Measurements from ENCODE around the gene GALNT18.

The GALNT18 gene

DNA sequence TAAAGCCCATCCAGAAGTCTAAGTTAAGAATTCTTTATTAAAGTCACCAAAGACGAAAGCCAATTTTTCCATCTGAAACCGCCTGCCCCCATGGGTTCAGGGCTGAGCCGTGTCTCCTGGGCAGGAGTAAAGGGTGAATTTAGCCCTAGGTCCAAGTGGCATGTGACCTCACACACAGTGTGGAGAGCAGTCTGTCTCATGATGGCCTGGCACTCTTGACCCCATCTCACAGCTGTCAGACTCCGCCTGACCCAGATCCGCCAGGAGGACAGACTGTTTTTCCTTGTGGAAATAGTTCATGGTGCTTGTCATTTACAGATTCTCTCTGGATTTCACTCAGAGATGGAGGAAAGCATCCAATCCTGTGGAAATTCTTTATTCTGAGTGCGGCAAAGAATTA, 109.7 kb downstream of the GALNT18 start:
- TF ChIP-seq, protein P1, sequence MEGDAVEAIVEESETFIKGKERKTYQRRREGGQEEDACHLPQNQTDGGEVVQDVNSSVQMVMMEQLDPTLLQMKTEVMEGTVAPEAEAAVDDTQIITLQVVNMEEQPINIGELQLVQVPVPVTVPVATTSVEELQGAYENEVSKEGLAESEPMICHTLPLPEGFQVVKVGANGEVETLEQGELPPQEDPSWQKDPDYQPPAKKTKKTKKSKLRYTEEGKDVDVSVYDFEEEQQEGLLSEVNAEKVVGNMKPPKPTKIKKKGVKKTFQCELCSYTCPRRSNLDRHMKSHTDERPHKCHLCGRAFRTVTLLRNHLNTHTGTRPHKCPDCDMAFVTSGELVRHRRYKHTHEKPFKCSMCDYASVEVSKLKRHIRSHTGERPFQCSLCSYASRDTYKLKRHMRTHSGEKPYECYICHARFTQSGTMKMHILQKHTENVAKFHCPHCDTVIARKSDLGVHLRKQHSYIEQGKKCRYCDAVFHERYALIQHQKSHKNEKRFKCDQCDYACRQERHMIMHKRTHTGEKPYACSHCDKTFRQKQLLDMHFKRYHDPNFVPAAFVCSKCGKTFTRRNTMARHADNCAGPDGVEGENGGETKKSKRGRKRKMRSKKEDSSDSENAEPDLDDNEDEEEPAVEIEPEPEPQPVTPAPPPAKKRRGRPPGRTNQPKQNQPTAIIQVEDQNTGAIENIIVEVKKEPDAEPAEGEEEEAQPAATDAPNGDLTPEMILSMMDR (IDR thresholded peaks at IDR 0.05; ENCODE audit: low read depth, low read length): no peak
- no peak for DNase-seq (ENCODE audit: extremely low read depth, low read depth)

DNA sequence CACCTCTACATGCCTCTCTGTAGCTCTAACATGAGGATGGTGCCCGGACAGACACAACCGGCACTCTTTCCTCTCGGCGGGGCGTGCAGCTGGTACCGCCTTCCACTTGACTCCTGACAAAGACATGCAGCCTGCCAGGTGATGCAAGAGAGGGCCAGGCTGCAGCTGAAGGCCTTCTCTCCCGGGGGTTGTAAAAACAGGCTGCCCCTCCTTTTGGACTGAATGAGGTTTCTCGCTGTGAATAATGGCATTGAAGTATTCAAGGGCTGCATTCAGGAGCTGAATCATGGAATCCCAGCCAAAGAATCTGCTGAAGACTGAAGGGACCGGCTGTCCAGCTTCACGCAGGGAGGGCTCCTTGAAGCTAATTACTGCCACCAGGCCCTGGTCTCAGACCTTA, 110.9 kb downstream of the GALNT18 start:
- TF ChIP-seq, protein P1 (IDR thresholded peaks at IDR 0.05; ENCODE audit: low read depth, low read length): no peak
- no peak for DNase-seq (ENCODE audit: extremely low read depth, low read depth)

DNA sequence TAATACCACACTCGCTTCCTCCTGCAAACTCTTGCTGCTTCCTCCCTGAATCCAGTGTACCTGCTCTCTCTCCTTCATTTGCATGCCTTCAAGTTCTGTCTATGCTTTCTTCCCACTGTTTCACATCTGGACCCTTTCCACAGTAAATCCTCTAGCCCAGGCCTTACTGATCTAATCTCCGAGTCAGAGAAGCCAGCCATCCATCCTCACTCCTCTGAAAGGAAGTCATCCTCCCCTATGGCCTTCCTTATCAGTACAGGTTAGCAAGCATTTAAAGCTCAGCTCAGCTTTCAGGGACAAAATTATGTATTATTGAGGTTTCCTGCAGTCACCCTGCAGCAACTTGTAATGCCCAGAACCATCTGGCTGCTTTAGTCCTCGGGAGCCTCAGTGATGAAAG, 116.1 kb downstream of the GALNT18 start:
- TF ChIP-seq, protein P1 (IDR thresholded peaks at IDR 0.05; ENCODE audit: low read depth, low read length): no peak
- no peak for DNase-seq (ENCODE audit: extremely low read depth, low read depth)

DNA sequence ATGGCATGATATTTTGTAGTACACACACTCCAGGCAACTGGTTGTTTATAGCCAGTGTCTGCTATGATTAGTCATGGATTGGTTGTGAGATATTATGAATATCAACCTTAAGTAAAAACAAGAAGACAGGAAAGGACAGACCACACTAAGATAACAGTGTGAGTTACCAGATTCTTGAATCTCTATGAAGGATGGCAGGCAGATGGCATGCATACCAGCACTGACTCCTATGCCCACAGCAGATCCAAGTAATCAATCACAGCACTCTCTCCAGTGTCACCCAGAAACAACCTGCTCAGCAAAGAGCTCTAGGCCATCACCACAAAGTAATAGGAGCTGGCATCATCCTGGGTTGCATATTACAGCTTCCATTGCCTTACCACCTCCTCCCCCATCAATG, 116.6 kb downstream of the GALNT18 start:
- TF ChIP-seq, protein P1 (IDR thresholded peaks at IDR 0.05; ENCODE audit: low read depth, low read length): no peak
- no peak for DNase-seq (ENCODE audit: extremely low read depth, low read depth)

DNA sequence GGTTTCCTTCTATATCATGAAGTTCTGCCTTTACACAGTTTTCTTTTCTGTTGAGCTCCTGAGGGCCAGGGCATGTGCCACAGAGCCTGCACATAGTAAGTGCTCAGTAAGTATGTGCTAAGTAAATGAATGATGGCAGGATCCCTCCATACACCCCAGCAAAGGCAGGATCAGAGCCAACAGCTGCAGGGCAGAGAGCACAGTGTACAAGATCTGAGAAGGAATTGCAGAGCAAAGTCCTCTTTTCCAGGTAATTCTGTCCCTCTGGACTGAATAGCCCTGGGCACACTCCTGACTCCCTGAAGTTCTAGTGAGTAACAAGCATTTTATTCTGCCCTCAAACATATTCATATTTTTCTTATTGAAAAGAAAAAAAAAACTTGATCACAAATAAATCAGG, 117.7 kb downstream of the GALNT18 start:
- TF ChIP-seq, protein P1 (IDR thresholded peaks at IDR 0.05; ENCODE audit: low read depth, low read length): no peak
- no peak for DNase-seq (ENCODE audit: extremely low read depth, low read depth)

DNA sequence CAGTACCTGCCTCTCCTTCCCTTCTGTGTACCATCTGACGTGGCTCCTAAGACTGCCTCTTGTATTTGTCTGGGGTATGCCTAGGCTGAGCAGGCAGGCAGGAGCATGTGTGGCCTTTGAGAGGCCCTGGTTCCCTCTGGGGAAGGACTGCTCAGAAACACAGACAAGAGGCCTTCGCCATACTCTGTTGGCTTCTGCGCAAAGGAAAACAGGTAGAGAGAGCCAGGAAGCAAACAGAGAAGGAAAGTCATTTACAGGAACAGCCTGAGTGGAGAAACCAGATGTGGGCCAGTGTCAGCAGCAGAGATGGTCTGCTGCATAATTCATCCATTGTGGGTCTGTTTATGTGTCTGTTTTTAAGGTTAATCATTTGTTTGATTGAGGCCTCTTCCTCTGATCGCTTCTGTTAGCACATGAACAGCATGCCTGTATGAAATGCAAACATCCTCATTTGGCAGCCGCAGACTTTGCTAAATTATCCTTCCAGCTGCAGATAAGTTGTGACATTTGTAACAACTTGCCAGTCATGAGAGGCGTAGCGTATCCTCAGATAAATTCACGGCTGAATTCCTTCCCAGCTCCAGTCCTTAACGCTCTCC, 119.4 kb downstream of the GALNT18 start:
- TF ChIP-seq, protein P1 (IDR thresholded peaks at IDR 0.05; ENCODE audit: low read depth, low read length): no peak
- DNase-seq (ENCODE audit: extremely low read depth, low read depth): no peak

DNA sequence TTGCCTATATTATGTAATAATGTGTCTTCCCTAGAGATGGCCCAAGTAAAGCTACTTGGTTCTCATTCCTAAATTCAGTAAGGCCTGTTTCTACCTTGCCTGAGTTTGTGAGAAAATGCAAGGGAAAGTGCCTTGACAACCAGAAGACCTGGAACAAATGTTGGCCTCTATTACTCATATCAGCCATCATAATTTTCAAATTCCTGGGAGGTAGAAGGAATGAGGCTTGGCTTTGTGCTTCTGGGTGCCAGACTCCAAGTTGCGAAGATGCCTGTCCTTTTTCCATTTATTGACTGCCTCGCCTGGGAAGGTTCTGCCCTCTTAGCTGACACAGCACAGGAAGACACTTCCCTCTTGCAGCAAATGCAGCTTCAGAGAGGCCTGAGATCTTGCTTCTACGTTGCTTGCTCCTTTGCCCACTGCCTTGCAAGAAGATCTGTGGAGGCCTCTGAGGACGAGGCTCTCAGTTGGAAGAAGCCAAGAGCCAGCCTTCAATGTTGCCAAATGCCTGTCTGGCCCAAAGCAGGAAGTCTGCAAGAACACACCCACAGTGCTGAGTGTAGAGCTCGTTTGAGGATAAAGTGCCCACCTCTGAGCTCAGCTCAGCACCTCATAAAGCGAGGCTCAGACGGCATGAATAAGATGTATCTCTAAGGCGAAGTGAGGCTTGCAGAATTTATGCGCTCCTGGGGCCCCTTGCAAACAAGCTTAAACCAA, 120.1 kb downstream of the GALNT18 start:
- no peak for DNase-seq (ENCODE audit: extremely low read depth, low read depth)
- TF ChIP-seq, protein P1 (IDR thresholded peaks at IDR 0.05; ENCODE audit: low read depth, low read length): no peak

All from AG09319 (cell line).